GM12878 (cell line): ENCODE data around the gene EEF2K. TPM values are rescaled to one million over a fixed set of nuclear protein-coding genes. Genes with fewer than 3 reads are reported as not detected.

Experiments
- ATAC-seq: fragments of 200-7000 bp; cut with Tn5 transposase; 3 replicates; pipeline ENCODE4 v1.9.1; 2020; ENCODE audit warnings: mild to moderate bottlenecking, moderate library complexity
- BruUV-seq: library from RNA; stranded (reverse); fragments of 400-500 nt; replicated peaks from 2 replicates; lab custom pipeline; 2021; lab: Mats Ljungman, UMichigan
- CTCF ChIA-PET: fragments of 300-600 bp; sonication (Branson Sonifier 250); formaldehyde crosslinking; extraction: SDS; loops from one replicate; lab custom pipeline; 2021; ENCODE audit warnings: inconsistent platforms; lab: Yijun Ruan, JAX
- POLR2A ChIA-PET: fragments of 350-600 bp; formaldehyde crosslinking; extraction: SDS; loops from one replicate; lab custom pipeline; 2021; ENCODE audit warnings: inconsistent platforms; lab: Charles Lee
- RAD21 ChIA-PET: fragments of 300-600 bp; sonication (Branson Sonifier 250); formaldehyde crosslinking; loops from one replicate; lab custom pipeline; 2023; ENCODE audit warnings: antibody characterized with exemption; ENCODE audit not compliant: unreplicated experiment; lab: Charles Lee
- SMC1A ChIA-PET: fragments of 300-600 bp; sonication (Branson Sonifier 250); formaldehyde crosslinking; loops from one replicate; lab custom pipeline; 2023; ENCODE audit not compliant: unreplicated experiment, uncharacterized antibody; lab: Charles Lee
- DNase-seq: peaks from one replicate; pipeline ENCODE4 v3.0.0-alpha.2; 2011; ENCODE audit warnings: low read depth, low spot score
- FAIRE-seq: peaks from 3 replicates; lab custom pipeline; 2011; peaks lifted over from hg19 to GRCh38; lab: Jason Lieb, UNC
- H2AFZ ChIP-seq: 2 replicates; pipeline ENCODE4 v1.6.0; 2011; ENCODE audit warnings: low read depth, low read length, control low read depth; ENCODE audit not compliant: control insufficient read depth
- H3K27ac ChIP-seq: 2 replicates; pipeline ENCODE4 v1.5.1; 2011; ENCODE audit warnings: control low read depth; ENCODE audit not compliant: control insufficient read depth, insufficient read depth
- H3K27me3 ChIP-seq, 2 experiments: replicated peaks in 1 of 2; 2 replicates each; pipeline versions ENCODE4 v1.6.0 to v1.6.1; 2011; ENCODE audit warnings: low read length in 1 of 2; ENCODE audit not compliant: control insufficient read depth in 2 of 2, insufficient read depth in 2 of 2
- H3K36me3 ChIP-seq, 2 experiments: 2 replicates each; pipeline ENCODE4 v1.5.1; 2011; ENCODE audit warnings: low read length in 1 of 2; ENCODE audit not compliant: control insufficient read depth in 2 of 2, insufficient read depth in 2 of 2
- H3K4me1 ChIP-seq: 2 replicates; pipeline ENCODE4 v1.6.1; 2011; ENCODE audit warnings: mild to moderate bottlenecking, low read length, moderate library complexity, mixed read lengths; ENCODE audit not compliant: control insufficient read depth, insufficient read depth
- H3K4me2 ChIP-seq: 2 replicates; pipeline ENCODE4 v1.6.0; 2011; ENCODE audit warnings: control low read depth; ENCODE audit not compliant: control insufficient read depth, insufficient read depth
- H3K4me3 ChIP-seq: fragments of 200-600 bp; sonication (generic); 2 replicates; pipeline ENCODE4 v1.5.1; 2016
- H3K79me2 ChIP-seq: 2 replicates; pipeline ENCODE4 v1.6.0; 2011; ENCODE audit warnings: low read length; ENCODE audit not compliant: control insufficient read depth, insufficient read depth
- H3K9ac ChIP-seq: 2 replicates; pipeline ENCODE4 v1.8.0; 2011; ENCODE audit warnings: low read length, control low read depth, mixed read lengths; ENCODE audit not compliant: control insufficient read depth, insufficient read depth
- H3K9me3 ChIP-seq: replicated peaks from 3 replicates; pipeline ENCODE4 v1.5.1; 2011; ENCODE audit warnings: mild to moderate bottlenecking, low read length; ENCODE audit not compliant: control insufficient read depth, insufficient read depth
- H4K20me1 ChIP-seq: 2 replicates; pipeline ENCODE4 v1.6.0; 2011; ENCODE audit not compliant: control insufficient read depth, insufficient read depth
- KLF5 ChIP-seq: fragments of 450-650 bp; IDR thresholded peaks from 2 replicates; pipeline ENCODE4 v1.6.1; 2014; ENCODE audit warnings: mild to moderate bottlenecking; ENCODE audit not compliant: partially characterized antibody
- MXI1 ChIP-seq: fragments of 150-350 bp; IDR thresholded peaks from 2 replicates; pipeline ENCODE4 v1.6.1; 2011; ENCODE audit warnings: low read depth, mild to moderate bottlenecking, inconsistent platforms, low read length, improper control_type of control experiment
- NRF1 ChIP-seq: conservative IDR thresholded peaks from 2 replicates; pipeline ENCODE4 v1.6.1; 2011; ENCODE audit warnings: mild to moderate bottlenecking, low read depth, low read length, improper control_type of control experiment
- POU2F2 ChIP-seq: IDR thresholded peaks from 3 replicates; pipeline ENCODE4 v1.6.1; 2011; ENCODE audit warnings: low read depth, mild to moderate bottlenecking, low read length, borderline replicate concordance
- SMAD1 ChIP-seq: fragments of 450-650 bp; IDR thresholded peaks from 2 replicates; pipeline ENCODE4 v1.6.1; 2018; ENCODE audit warnings: mild to moderate bottlenecking, low read depth; ENCODE audit not compliant: partially characterized antibody
- SRF ChIP-seq, 2 experiments: IDR thresholded peaks; 2 replicates each; pipeline ENCODE4 v1.6.1; 2011; ENCODE audit warnings: low read depth in 2 of 2, low read length in 2 of 2, mild to moderate bottlenecking in 1 of 2, moderate library complexity in 1 of 2
- ZNF622 ChIP-seq: fragments of 450-650 bp; IDR thresholded peaks from 2 replicates; pipeline ENCODE4 v1.6.1; 2017; ENCODE audit warnings: mild to moderate bottlenecking, inconsistent platforms
- WGBS: methylation state at CpG from one replicate; pipeline ENCODE4 v1.1.6; 2016; ENCODE audit warnings: low lambda C conversion rate; ENCODE audit not compliant: insufficient replicate concordance, insufficient coverage; ENCODE audit errors: missing lambda C conversion rate; 5-methylcytosine and 5-hydroxymethylcytosine counted together
- in situ Hi-C: fragments of 300-500 bp; cut with MboI; formaldehyde crosslinking; loops from 9 replicates; pipeline ENCODE4 v1.14.3; 2018; ENCODE audit warnings: mixed read lengths
- intact Hi-C: fragments of 100-400 bp; cut with micrococcal nuclease; formaldehyde crosslinking; loops from one replicate; pipeline ENCODE4 v1.14.2; 2022; ENCODE audit not compliant: unreplicated experiment
- polyA plus RNA-seq, 11 experiments: library from polyadenylated mRNA; depleted of rRNA in 4 of 11; unstranded in 6 of 11; stranded (reverse) in 5 of 11; fragments of >200 nt; fragmentation: Nextera tagmentation in 4 of 11; fragmentation: Illumina TruSeq in 1 of 11; extraction: Ambion mirVana in 4 of 11; extraction: Trizol in 1 of 11; gene quantifications; 1 replicate in 1 of 11; 2 replicates in 10 of 11; pipeline versions ENCODE4 v1.2.1 to v1.2.3, GENCODE V29; 2011 to 2016; ENCODE audit warnings: inconsistent platforms in 2 of 11, missing spikeins in 2 of 11, low read depth in 1 of 11
- total RNA-seq, 4 experiments: library from RNA; depleted of rRNA in 3 of 4; stranded (reverse); fragments of >200 nt in 3 of 4; fragmentation: Illumina TruSeq in 1 of 4; extraction: Trizol in 1 of 4; gene quantifications; 2 replicates each; pipeline versions ENCODE4 v1.2.1 to v1.2.3, GENCODE V29; 2013 to 2021
- TF ChIP-seq, protein P1 (sequence below): fragments of 450-650 bp; IDR thresholded peaks from 2 replicates; pipeline ENCODE4 v1.6.1; 2017; ENCODE audit warnings: mild to moderate bottlenecking, low read depth, inconsistent platforms; ENCODE audit not compliant: poor library complexity, severe bottlenecking
- TF ChIP-seq, protein P2 (sequence below): IDR thresholded peaks from 2 replicates; pipeline ENCODE4 v1.6.1; 2012; ENCODE audit warnings: low read length, inconsistent platforms
- TF ChIP-seq, protein P3 (sequence below): fragments of 450-650 bp; IDR thresholded peaks from 2 replicates; pipeline ENCODE4 v1.6.1; 2017; ENCODE audit warnings: mild to moderate bottlenecking

The EEF2K gene
- total and polyA plus RNA-seq, 10 of the 15 experiments (the other 5 are each of a cell fraction or from before 2014, with no cell fraction given): 2.0 to 29.6 (median 12.2) TPM

DNA sequence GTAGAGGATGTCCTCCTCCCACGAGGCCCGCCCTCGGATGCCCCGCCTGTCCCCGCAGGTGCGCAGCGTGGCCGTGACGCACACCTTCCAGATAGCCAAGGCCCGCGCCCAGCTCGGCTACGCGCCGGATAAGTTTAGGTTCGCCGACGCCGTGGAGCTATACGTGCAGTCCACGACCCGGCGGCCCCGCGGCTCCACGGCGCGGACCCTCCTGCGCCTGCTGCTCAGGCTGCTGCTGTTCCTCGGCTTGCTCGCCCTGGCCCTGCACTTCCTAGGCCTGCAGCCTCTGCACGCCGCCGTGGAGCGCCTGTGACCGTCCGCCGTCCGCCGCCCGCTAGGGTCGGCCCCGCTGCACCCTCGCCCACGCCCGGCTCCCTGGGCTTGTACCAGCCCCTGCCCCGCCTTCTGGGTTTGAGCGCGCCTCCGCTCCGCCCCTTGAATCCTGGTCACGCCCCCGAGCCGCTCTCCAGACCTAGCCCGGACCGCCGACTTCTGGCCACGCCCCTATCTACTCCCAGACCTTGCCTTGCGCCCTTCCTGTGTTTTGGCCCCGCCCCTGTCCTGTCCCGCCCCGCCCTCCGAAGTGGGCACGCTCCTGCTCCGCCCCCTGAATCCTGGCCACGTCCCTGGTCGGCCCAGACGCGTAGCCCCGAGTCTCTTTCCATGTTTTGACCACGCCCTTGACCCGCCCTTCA is 15.8 kb upstream of the EEF2K start (continued):
- TF ChIP-seq, protein P1, sequence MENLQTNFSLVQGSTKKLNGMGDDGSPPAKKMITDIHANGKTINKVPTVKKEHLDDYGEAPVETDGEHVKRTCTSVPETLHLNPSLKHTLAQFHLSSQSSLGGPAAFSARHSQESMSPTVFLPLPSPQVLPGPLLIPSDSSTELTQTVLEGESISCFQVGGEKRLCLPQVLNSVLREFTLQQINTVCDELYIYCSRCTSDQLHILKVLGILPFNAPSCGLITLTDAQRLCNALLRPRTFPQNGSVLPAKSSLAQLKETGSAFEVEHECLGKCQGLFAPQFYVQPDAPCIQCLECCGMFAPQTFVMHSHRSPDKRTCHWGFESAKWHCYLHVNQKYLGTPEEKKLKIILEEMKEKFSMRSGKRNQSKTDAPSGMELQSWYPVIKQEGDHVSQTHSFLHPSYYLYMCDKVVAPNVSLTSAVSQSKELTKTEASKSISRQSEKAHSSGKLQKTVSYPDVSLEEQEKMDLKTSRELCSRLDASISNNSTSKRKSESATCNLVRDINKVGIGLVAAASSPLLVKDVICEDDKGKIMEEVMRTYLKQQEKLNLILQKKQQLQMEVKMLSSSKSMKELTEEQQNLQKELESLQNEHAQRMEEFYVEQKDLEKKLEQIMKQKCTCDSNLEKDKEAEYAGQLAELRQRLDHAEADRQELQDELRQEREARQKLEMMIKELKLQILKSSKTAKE: no peak
- peak; percentile 59 for TF ChIP-seq KLF5
- TF ChIP-seq ZNF622: no peak
- TF ChIP-seq, all 136 proteins: peak for 41

DNA sequence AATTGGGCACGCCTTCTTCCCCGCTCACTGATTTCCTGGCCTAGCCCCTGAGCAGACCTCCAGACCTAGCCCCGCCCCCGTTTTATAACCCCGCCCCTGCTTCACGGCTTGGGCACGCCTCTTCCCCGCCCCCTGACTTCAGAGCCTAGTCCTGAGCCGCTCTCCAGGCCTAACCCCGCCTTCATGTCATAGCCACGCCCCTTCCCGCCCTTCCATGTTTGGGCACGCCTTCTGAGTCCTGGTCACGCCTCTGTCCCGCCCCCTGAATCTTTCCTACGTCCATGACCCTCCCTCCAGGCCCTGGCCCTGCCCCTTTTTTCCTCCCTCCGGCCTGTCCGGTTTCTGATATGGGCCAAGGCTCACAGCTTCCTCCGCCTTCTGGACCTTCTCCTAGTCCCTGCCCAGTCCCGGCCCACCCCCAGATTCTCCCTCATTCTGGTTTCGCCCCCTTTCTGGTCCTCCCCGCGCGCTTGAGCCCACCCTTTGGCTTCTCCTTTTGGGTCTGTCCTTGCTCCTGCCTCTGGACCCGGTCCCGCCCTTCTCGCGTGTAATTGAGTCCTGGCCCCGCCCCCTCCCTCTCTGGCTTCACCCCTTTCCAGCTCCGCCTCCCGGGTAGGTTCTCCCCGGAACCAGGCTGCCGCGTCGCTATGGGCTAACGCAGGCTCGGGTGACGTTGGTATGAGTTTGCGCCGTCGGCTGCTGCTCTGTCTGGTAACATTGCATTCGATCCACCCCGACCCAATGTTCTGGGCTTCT is 15.1 kb upstream of the EEF2K start:
- Histone ChIP-seq H3K9ac (peak overlapping the region; percentile 74), H3K9me3 (no peaks in the 10 kb centered on the region), H4K20me1 (no peaks in the 10 kb centered on the region), H2AFZ (peak overlapping the region; percentile 96), H3K4me1 (peaks cover 43% of the 10 kb centered on the region), H3K36me3 (no peaks in the 10 kb centered on the region), H3K79me2 (no peaks in the 10 kb centered on the region), H3K4me2 (peak overlapping the region; percentile 90), H3K27ac (peak overlapping the region; percentile 90), H3K4me3 (peak overlapping the region; percentile 81), H3K27me3 (no peaks in the 10 kb centered on the region)
- FAIRE-seq: peak; percentile 100
- SMC1A ChIA-PET: interaction anchor here (1.2 to 9.0 kb wide), 5 partner anchors 11 to 178 kb away, joined by 3 to 86 read pairs (median 5); partner anchors contain the start of gene POLR3E
- POLR2A ChIA-PET: interaction anchor here (0.5 to 6.0 kb wide), 10 partner anchors 15 to 1291 kb away, joined by 3 to 104 read pairs (median 4); partner anchors contain the start of genes DCUN1D3, EEF2K, LYRM1 and POLR3E
- intact Hi-C loops: loop anchor here (2.0 to 5.0 kb wide), 2 partner anchors 181 to 592 kb away; partner anchors contain the start of genes CDR2 and METTL9
- ATAC-seq: peak; percentile 67
- 2% methylated on average over 30 of the region's 43 CpGs for WGBS
- DNase-seq: peak; percentile 98
- BruUV-seq: no TSS peak
- CTCF ChIA-PET: interaction anchor here (0.5 to 8.4 kb wide), 7 partner anchors 10 to 189 kb away, joined by 3 to 132 read pairs (median 7); partner anchors contain the start of genes EEF2K and POLR3E
- in situ Hi-C loops: no loop called here
- RAD21 ChIA-PET: interaction anchor here (0.6 to 7.8 kb wide), 6 partner anchors 15 to 631 kb away, joined by 3 to 74 read pairs (median 4); partner anchors contain the start of genes EEF2K and POLR3E
- TF ChIP-seq, protein P1: no peak
- TF ChIP-seq MXI1: peak; percentile 68; the same call in 1 of the 2 replicates
- TF ChIP-seq SMAD1: peak; percentile 70
- TF ChIP-seq POU2F2: 0 out of 3 replicates have a peak, but pooled peaks have one; percentile 32
- TF ChIP-seq, protein P2, sequence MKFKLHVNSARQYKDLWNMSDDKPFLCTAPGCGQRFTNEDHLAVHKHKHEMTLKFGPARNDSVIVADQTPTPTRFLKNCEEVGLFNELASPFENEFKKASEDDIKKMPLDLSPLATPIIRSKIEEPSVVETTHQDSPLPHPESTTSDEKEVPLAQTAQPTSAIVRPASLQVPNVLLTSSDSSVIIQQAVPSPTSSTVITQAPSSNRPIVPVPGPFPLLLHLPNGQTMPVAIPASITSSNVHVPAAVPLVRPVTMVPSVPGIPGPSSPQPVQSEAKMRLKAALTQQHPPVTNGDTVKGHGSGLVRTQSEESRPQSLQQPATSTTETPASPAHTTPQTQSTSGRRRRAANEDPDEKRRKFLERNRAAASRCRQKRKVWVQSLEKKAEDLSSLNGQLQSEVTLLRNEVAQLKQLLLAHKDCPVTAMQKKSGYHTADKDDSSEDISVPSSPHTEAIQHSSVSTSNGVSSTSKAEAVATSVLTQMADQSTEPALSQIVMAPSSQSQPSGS: no peak
- 0 out of 2 replicates have a peak, but pooled peaks have one; percentile 21 for TF ChIP-seq NRF1
- peak; percentile 98 for TF ChIP-seq SRF (IDR thresholded peaks at IDR 0.05; ENCODE audit: low read depth in 2 of 2, low read length in 2 of 2)
- TF ChIP-seq, protein P3, sequence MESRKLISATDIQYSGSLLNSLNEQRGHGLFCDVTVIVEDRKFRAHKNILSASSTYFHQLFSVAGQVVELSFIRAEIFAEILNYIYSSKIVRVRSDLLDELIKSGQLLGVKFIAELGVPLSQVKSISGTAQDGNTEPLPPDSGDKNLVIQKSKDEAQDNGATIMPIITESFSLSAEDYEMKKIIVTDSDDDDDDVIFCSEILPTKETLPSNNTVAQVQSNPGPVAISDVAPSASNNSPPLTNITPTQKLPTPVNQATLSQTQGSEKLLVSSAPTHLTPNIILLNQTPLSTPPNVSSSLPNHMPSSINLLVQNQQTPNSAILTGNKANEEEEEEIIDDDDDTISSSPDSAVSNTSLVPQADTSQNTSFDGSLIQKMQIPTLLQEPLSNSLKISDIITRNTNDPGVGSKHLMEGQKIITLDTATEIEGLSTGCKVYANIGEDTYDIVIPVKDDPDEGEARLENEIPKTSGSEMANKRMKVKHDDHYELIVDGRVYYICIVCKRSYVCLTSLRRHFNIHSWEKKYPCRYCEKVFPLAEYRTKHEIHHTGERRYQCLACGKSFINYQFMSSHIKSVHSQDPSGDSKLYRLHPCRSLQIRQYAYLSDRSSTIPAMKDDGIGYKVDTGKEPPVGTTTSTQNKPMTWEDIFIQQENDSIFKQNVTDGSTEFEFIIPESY: 0 out of 2 replicates have a peak, but pooled peaks have one; percentile 33
